Large intestine (tissue), 3 donors: ENCODE data around the gene NUP93. TPM values are rescaled to one million over a fixed set of nuclear protein-coding genes. Genes with fewer than 3 reads are reported as not detected.
"Not testable (repeated sequence)": the region's sequence is repeated elsewhere in the genome, so short reads cannot be mapped to it uniquely, and the experiment has no call there.

Experiments used
- DNase-seq, 2 donors: peaks; one replicate each; pipeline versions ENCODE4 v3.0.0 to v3.0.0-alpha.2; 2013
- H3K27ac ChIP-seq: one replicate; pipeline ENCODE4 v1.5.1; 2013; ENCODE audit warnings: low read length
- H3K27me3 ChIP-seq: 2 replicates; pipeline ENCODE4 v1.6.1; 2013; ENCODE audit warnings: low read length; ENCODE audit not compliant: control insufficient read depth, insufficient read depth
- H3K36me3 ChIP-seq: 2 replicates; pipeline ENCODE4 v1.6.1; 2013; ENCODE audit warnings: low read length; ENCODE audit not compliant: control insufficient read depth, insufficient read depth
- H3K4me1 ChIP-seq: one replicate; pipeline ENCODE4 v1.6.1; 2013; ENCODE audit warnings: low read length; ENCODE audit not compliant: control insufficient read depth, insufficient read depth
- H3K4me3 ChIP-seq: one replicate; pipeline ENCODE4 v1.5.1; 2013; ENCODE audit warnings: low read length
- H3K9me3 ChIP-seq: one replicate; pipeline ENCODE4 v1.6.1; 2013; ENCODE audit warnings: mild to moderate bottlenecking, low read depth, low read length, moderate library complexity; ENCODE audit not compliant: control insufficient read depth
- WGBS: methylation state at CpG from one replicate; pipeline ENCODE4 v1.1.5; 2013; ENCODE audit warnings: low lambda C conversion rate; ENCODE audit not compliant: insufficient coverage; 5-methylcytosine and 5-hydroxymethylcytosine counted together
- polyA plus RNA-seq: library from polyadenylated mRNA; unstranded; fragments of 120-200 nt; gene quantifications from one replicate; pipeline ENCODE4 v1.2.1, GENCODE V29; 2013

NUP93 gene
- polyA plus RNA-seq, 1 donor: 40.4 TPM

GRCh38 chr16:56878282-56878854 lies 148.4 kb downstream of the NUP93 start:
- H3K9me3 ChIP-seq: no peaks in the 10 kb centered on the region
- no peak for DNase-seq
- H3K27ac ChIP-seq: no peak overlapping the region
- WGBS: no CpG with 5 or more reads among the region's 8 CpGs
- H3K4me3 ChIP-seq: no peak overlapping the region
- no peaks in the 10 kb centered on the region for H3K4me1 ChIP-seq
- H3K36me3 ChIP-seq: no peaks in the 10 kb centered on the region
- no peaks in the 10 kb centered on the region for H3K27me3 ChIP-seq

GRCh38 chr16:56879276-56879675 lies 149.3 kb downstream of the NUP93 start:
- Histone ChIP-seq H3K4me3 (no peak overlapping the region), H3K27ac (no peak overlapping the region), H3K27me3 (no peaks in the 10 kb centered on the region), H3K9me3 (no peaks in the 10 kb centered on the region), H3K4me1 (no peaks in the 10 kb centered on the region), H3K36me3 (no peaks in the 10 kb centered on the region)
- no peak for DNase-seq
- WGBS: no CpG with 5 or more reads among the region's 9 CpGs

DNA sequence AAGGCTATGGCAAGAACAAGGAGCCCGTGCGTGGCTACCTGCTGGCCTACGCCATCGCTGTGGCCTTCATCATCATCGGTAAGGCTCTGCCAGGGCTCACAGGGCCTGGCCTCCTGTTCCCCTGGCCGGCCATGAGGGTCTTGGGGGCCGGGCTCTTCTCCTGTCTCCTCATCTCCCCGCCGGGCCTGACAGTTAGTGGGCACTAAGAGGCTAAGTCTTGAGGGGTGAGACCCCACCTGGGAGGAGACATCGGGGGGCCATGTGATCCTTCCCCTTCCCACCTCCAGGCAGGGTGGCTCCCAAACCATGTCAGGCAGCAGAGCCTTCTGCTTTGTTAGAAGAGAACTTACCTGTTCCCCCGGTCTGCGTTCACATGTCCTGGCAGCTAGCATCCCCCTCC lies 150.2 kb downstream of the NUP93 start:
- Histone ChIP-seq H3K36me3 (no peaks in the 10 kb centered on the region), H3K27me3 (no peaks in the 10 kb centered on the region), H3K4me1 (no peaks in the 10 kb centered on the region), H3K9me3 (no peaks in the 10 kb centered on the region), H3K27ac (no peak overlapping the region), H3K4me3 (no peak overlapping the region)
- no CpG with 5 or more reads among the region's 12 CpGs for WGBS
- no peak for DNase-seq

DNA sequence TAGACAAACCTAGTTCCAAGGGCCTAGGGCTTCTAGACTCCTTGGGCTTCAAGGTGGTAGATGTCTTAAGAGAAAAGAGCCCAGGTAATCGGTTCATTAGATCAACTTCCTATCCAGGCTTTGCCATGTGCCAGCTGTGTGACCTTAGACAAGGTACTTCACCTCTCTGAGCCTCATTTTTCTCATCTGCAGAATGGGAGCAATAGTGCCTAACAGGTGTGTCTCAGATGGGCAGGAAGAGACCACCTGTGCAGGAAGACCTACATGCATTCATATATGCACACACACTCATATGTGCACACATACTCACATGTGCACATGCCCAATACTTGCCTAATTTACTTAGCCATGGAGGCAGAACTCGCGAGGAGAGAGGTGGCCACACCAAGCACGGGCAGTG lies 150.8 kb downstream of the NUP93 start:
- Histone ChIP-seq H3K4me3 (no peak overlapping the region), H3K9me3 (no peaks in the 10 kb centered on the region), H3K4me1 (no peaks in the 10 kb centered on the region), H3K27ac (no peak overlapping the region), H3K27me3 (no peaks in the 10 kb centered on the region), H3K36me3 (no peaks in the 10 kb centered on the region)
- DNase-seq: no peak
- WGBS: no CpG with 5 or more reads among the region's 4 CpGs

- H3K4me1 ChIP-seq: no peaks in the 10 kb centered on the region
- WGBS: no CpG with 5 or more reads among the region's 8 CpGs
- H3K27me3 ChIP-seq: no peaks in the 10 kb centered on the region
- no peak for DNase-seq
- H3K27ac ChIP-seq: no peak overlapping the region
- no peaks in the 10 kb centered on the region for H3K36me3 ChIP-seq
- H3K9me3 ChIP-seq: no peaks in the 10 kb centered on the region
- H3K4me3 ChIP-seq: no peak overlapping the region
These were observed 152.3 kb downstream of the NUP93 start for GRCh38 chr16:56882077-56882800.

GRCh38 chr16:56883586-56883985 lies 153.7 kb downstream of the NUP93 start:
- no peak overlapping the region for H3K27ac ChIP-seq
- no peaks in the 10 kb centered on the region for H3K27me3 ChIP-seq
- H3K4me1 ChIP-seq: no peaks in the 10 kb centered on the region
- DNase-seq: no peak
- H3K4me3 ChIP-seq: no peak overlapping the region
- no peaks in the 10 kb centered on the region for H3K36me3 ChIP-seq
- H3K9me3 ChIP-seq: no peaks in the 10 kb centered on the region
- no CpG with 5 or more reads among the region's 2 CpGs for WGBS

GRCh38 chr16:56884026-56884582 lies 154.2 kb downstream of the NUP93 start:
- Histone ChIP-seq H3K4me1 (no peaks in the 10 kb centered on the region), H3K36me3 (no peaks in the 10 kb centered on the region), H3K27ac (no peak overlapping the region), H3K9me3 (no peaks in the 10 kb centered on the region), H3K27me3 (no peaks in the 10 kb centered on the region), H3K4me3 (no peak overlapping the region)
- DNase-seq: no peak
- WGBS: no CpG with 5 or more reads among the region's 14 CpGs

GRCh38 chr16:56884929-56885328 lies 155.0 kb downstream of the NUP93 start:
- not testable (repeated sequence) for H3K36me3 ChIP-seq, DNase-seq, H3K4me3 ChIP-seq, H3K9me3 ChIP-seq, H3K4me1 ChIP-seq, H3K27ac ChIP-seq, H3K27me3 ChIP-seq
- no CpG with 5 or more reads among the region's 13 CpGs for WGBS

DNA sequence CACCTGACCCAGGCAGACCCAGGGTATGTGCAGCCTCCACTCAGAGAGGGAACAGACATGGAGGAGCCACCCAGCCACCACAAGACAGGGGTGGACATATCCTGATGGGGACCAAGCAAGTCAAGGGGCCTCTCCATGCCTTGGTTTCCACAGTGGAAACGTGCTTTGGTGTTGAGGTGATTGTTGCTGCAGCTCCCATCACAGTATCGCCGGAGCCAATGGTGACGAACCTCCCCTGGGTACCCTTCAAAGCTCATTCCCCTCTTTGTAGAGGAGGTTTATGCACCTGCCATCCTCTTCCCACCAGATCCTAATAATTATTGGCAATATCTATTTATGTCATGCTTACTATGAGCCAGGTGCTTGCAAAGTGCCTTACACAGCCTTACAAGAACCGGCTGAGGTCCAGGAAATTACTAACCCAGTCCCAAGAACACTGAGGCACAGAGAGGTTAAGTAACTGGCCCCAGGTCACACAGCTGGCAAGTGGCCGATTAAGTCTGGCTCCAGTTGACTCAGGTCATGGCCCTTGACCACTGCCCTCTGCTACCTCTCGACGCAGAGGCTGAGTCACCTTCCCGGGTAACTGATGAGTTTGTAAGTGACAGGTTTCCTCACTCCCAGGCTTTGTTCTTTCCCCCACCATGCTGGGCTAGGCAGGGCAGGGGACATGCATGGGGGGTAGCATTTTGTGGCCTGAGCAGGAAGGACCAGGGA lies 155.7 kb downstream of the NUP93 start:
- Histone ChIP-seq H3K4me1 (no peaks in the 10 kb centered on the region), H3K9me3 (no peaks in the 10 kb centered on the region), H3K36me3 (no peaks in the 10 kb centered on the region), H3K27me3 (no peaks in the 10 kb centered on the region), H3K4me3 (no peak overlapping the region), H3K27ac (no peak overlapping the region)
- WGBS: no CpG with 5 or more reads among the region's 9 CpGs
- DNase-seq: no peak

DNA sequence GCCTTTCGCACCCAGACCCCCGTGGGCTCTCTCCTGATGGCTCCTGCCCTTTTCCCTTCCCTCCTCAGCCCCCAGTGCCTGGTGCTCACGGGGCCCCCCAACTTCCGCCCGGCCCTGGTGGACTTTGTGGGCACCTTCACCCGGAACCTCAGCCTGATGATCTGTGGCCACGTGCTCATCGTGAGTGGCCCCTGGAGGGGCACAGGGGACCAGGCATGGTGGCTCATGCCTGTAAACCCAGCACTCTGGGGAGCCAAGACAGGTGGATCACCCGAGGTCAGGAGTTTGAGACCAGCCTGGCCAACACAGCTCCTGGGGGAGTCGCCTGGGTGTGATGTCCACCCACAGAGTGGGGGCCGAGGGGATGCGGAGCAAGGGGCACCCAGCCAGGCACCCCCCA lies 156.4 kb downstream of the NUP93 start:
- H3K36me3 ChIP-seq: no peaks in the 10 kb centered on the region
- H3K4me1 ChIP-seq: no peaks in the 10 kb centered on the region
- no peaks in the 10 kb centered on the region for H3K27me3 ChIP-seq
- no peak for DNase-seq
- H3K9me3 ChIP-seq: no peaks in the 10 kb centered on the region
- H3K4me3 ChIP-seq: no peak overlapping the region
- H3K27ac ChIP-seq: no peak overlapping the region
- WGBS: 100% methylated on average over 1 of the region's 12 CpGs
